Bronchial epithelial cell (primary cell): Measurements from ENCODE around the gene BOD1L2. TPM values are rescaled to one million over a fixed set of nuclear protein-coding genes. Genes with fewer than 3 reads are reported as not detected.

Source experiments
- DNase-seq: peaks from one replicate; pipeline ENCODE4 v3.0.0-alpha.2; 2010; ENCODE audit warnings: low read depth
- FAIRE-seq: peaks from 2 replicates; lab custom pipeline; 2011; peaks lifted over from hg19 to GRCh38; lab: Jason Lieb, UNC
- H3K27me3 ChIP-seq: 2 replicates; pipeline ENCODE4 v1.5.1; 2011; ENCODE audit warnings: low read length; ENCODE audit not compliant: control insufficient read depth, insufficient read depth
- H3K36me3 ChIP-seq: 2 replicates; pipeline ENCODE4 v1.5.1; 2011; ENCODE audit warnings: low read length; ENCODE audit not compliant: control insufficient read depth, insufficient read depth
- H3K4me3 ChIP-seq: 2 replicates; pipeline ENCODE4 v1.5.1; 2011; ENCODE audit warnings: mild to moderate bottlenecking, low read depth, low read length, control low read depth
- CTCF ChIP-seq: IDR thresholded peaks from 2 replicates; pipeline ENCODE4 v1.5.1; 2011; ENCODE audit warnings: mild to moderate bottlenecking, moderate library complexity, low read length, control low read depth, inconsistent platforms; ENCODE audit not compliant: insufficient read depth, severe bottlenecking
- total RNA-seq: library from RNA; depleted of rRNA; stranded (reverse); fragments of >200 nt; gene quantifications from 2 replicates; pipeline ENCODE4 v1.2.1, GENCODE V29; 2014

BOD1L2 gene
- total RNA-seq, 1 donor from 2014 or later, result not detected

- H3K27me3 ChIP-seq, result no peaks in the 10 kb centered on the region
- FAIRE-seq (no peak), DNase-seq (no peak)
- H3K4me3 ChIP-seq, result no peak overlapping the region
- no peaks in the 10 kb centered on the region for H3K36me3 ChIP-seq
- TF ChIP-seq CTCF, result no peak
Observed at GRCh38 chr18:57142324-57142723, 4.6 kb upstream of the BOD1L2 start.

- Histone ChIP-seq H3K27me3 (no peaks in the 10 kb centered on the region), H3K4me3 (no peak overlapping the region), H3K36me3 (no peaks in the 10 kb centered on the region)
- FAIRE-seq (no peak), DNase-seq (no peak)
- TF ChIP-seq CTCF, result no peak
Observed at GRCh38 chr18:57143265-57143664, 3.6 kb upstream of the BOD1L2 start.

GRCh38 chr18:57148263-57148662, 1.4 kb downstream of the BOD1L2 start:
- Histone ChIP-seq H3K4me3 (no peak overlapping the region), H3K36me3 (no peaks in the 10 kb centered on the region), H3K27me3 (no peaks in the 10 kb centered on the region)
- no peak for FAIRE-seq
- no peak for TF ChIP-seq CTCF
- no peak for DNase-seq

GRCh38 chr18:57149051-57149450, 2.2 kb downstream of the BOD1L2 start:
- FAIRE-seq, result no peak
- H3K36me3 ChIP-seq, result no peaks in the 10 kb centered on the region
- H3K27me3 ChIP-seq, result no peaks in the 10 kb centered on the region
- no peak for TF ChIP-seq CTCF
- no peak for DNase-seq
- H3K4me3 ChIP-seq, result no peak overlapping the region

- TF ChIP-seq CTCF, result no peak
- Histone ChIP-seq H3K4me3 (no peak overlapping the region), H3K36me3 (no peaks in the 10 kb centered on the region), H3K27me3 (no peaks in the 10 kb centered on the region)
- no peak for DNase-seq
- no peak for FAIRE-seq
Observed at GRCh38 chr18:57149531-57149930, 2.6 kb downstream of the BOD1L2 start.

GRCh38 chr18:57150081-57150480, 3.2 kb downstream of the BOD1L2 start:
- TF ChIP-seq CTCF, result no peak
- FAIRE-seq (no peak), DNase-seq (no peak)
- Histone ChIP-seq H3K4me3 (no peak overlapping the region), H3K36me3 (no peaks in the 10 kb centered on the region), H3K27me3 (no peaks in the 10 kb centered on the region)
